ENCODE results near the gene CLSTN2.

GRCh38 chr3:140597792-140598191, 662.8 kb downstream of the CLSTN2 start:
- TF ChIP-seq CTCF (IDR thresholded peaks at IDR 0.05) (no peak), EP300 (IDR thresholded peaks at IDR 0.05) (no peak)
